A549 (cell line): ENCODE data around the gene CERS5. TPM values are rescaled to one million over a fixed set of nuclear protein-coding genes. Genes with fewer than 3 reads are reported as not detected.

Experiments used
- ATAC-seq, 2 experiments: fragments of 200-7000 bp in 1 of 2; fragments of >200 bp in 1 of 2; cut with Nextera tagmentation in 1 of 2; cut with Tn5 transposase in 1 of 2; 3 replicates each; pipeline versions ENCODE4 v1.8.0 to v1.9.1; 2018 to 2020; ENCODE audit warnings: mild to moderate bottlenecking in 1 of 2, moderate library complexity in 1 of 2
- CTCF ChIA-PET: fragments of 300-600 bp; sonication (Branson Sonifier 250); formaldehyde crosslinking; extraction: SDS; loops from one replicate; lab custom pipeline; 2021; ENCODE audit warnings: antibody characterized with exemption, inconsistent platforms; lab: Yijun Ruan, JAX
- POLR2A ChIA-PET: fragments of 350-600 bp; formaldehyde crosslinking; extraction: SDS; loops from one replicate; lab custom pipeline; 2021; ENCODE audit warnings: antibody characterized with exemption, inconsistent platforms; lab: Yijun Ruan, JAX
- DNase-seq, 2 experiments: peaks; one replicate each; pipeline versions ENCODE4 v3.0.0 to v3.0.0-alpha.2; 2011 to 2016; ENCODE audit warnings: low read depth in 1 of 2, low spot score in 1 of 2
- FAIRE-seq: peaks from 2 replicates; lab custom pipeline; 2011; peaks lifted over from hg19 to GRCh38; lab: Jason Lieb, UNC
- H3K27ac ChIP-seq, 2 experiments: fragments of >200 bp; sonication (Bioruptor Twin); formaldehyde crosslinking; 3 replicates each; pipeline ENCODE4 v1.5.1; 2016 to 2017
- H3K4me1 ChIP-seq: fragments of >200 bp; sonication (Bioruptor Twin); formaldehyde crosslinking; 3 replicates; pipeline ENCODE4 v1.6.1; 2016
- H3K4me2 ChIP-seq: fragments of >200 bp; sonication (Bioruptor Twin); formaldehyde crosslinking; 3 replicates; pipeline ENCODE4 v1.6.1; 2016
- H3K4me3 ChIP-seq: fragments of >200 bp; sonication (Bioruptor Twin); formaldehyde crosslinking; 3 replicates; pipeline ENCODE4 v1.5.1; 2016
- H3K9me3 ChIP-seq: fragments of >200 bp; sonication (Bioruptor Twin); formaldehyde crosslinking; 3 replicates; pipeline ENCODE4 v1.6.1; 2016
- ATOH8 ChIP-seq: fragments of 250-450 bp; sonication (Bioruptor Pico); IDR thresholded peaks from 2 replicates; pipeline ENCODE4 v1.5.0; 2020; ENCODE audit warnings: low read depth, mild to moderate bottlenecking, moderate library complexity
- CEBPB ChIP-seq, 2 experiments: fragments of >200 bp in 1 of 2; sonication (Bioruptor Twin) in 1 of 2; formaldehyde crosslinking in 1 of 2; IDR thresholded peaks; 2 replicates each; pipeline ENCODE4 v1.6.1; 2012 to 2016
- CHD2 ChIP-seq: fragments of 150-350 bp; IDR thresholded peaks from 2 replicates; pipeline ENCODE4 v1.6.1; 2014; ENCODE audit warnings: low read length; ENCODE audit not compliant: partially characterized antibody
- EHF ChIP-seq: fragments of 250-450 bp; sonication (Bioruptor Pico); IDR thresholded peaks from 2 replicates; pipeline ENCODE4 v1.5.0; 2020; ENCODE audit warnings: mild to moderate bottlenecking
- FOSL2 ChIP-seq, 2 experiments: fragments of 450-650 bp in 1 of 2; fragments of >200 bp in 1 of 2; sonication (Bioruptor Twin) in 1 of 2; formaldehyde crosslinking; IDR thresholded peaks; 2 replicates each; pipeline versions ENCODE4 v1.5.0 to v1.6.1; 2016 to 2020; ENCODE audit warnings: mild to moderate bottlenecking in 1 of 2, moderate library complexity in 1 of 2
- FOXS1 ChIP-seq: fragments of 250-450 bp; sonication (Bioruptor Pico); IDR thresholded peaks from 2 replicates; pipeline ENCODE4 v1.5.0; 2020; ENCODE audit warnings: mild to moderate bottlenecking, moderate library complexity
- GATA3 ChIP-seq: IDR thresholded peaks from 2 replicates; pipeline ENCODE4 v1.6.1; 2012; ENCODE audit warnings: borderline replicate concordance
- HEYL ChIP-seq: fragments of 250-450 bp; sonication (Bioruptor Pico); IDR thresholded peaks from 2 replicates; pipeline ENCODE4 v1.8.0; 2021; ENCODE audit warnings: mild to moderate bottlenecking, moderate library complexity
- KDM1A ChIP-seq: fragments of 200-600 bp; sonication (generic); IDR thresholded peaks from 2 replicates; pipeline ENCODE4 v1.6.1; 2016; ENCODE audit warnings: low read depth, mild to moderate bottlenecking
- MAFK ChIP-seq: fragments of 450-650 bp; IDR thresholded peaks from 2 replicates; pipeline ENCODE4 v1.6.1; 2014; ENCODE audit not compliant: partially characterized antibody
- MYC ChIP-seq: IDR thresholded peaks from 2 replicates; pipeline ENCODE4 v1.6.1; 2012; ENCODE audit warnings: mild to moderate bottlenecking, inconsistent platforms, low read length, improper control_type of control experiment, borderline replicate concordance
- POLR2A ChIP-seq: IDR thresholded peaks from 2 replicates; pipeline ENCODE4 v1.6.1; 2012; ENCODE audit warnings: mild to moderate bottlenecking, low read length
- POLR2AphosphoS2 ChIP-seq: conservative IDR thresholded peaks from 2 replicates; pipeline ENCODE4 v1.6.1; 2012; ENCODE audit warnings: low read length, improper control_type of control experiment, inconsistent platforms
- RAD21 ChIP-seq, 2 experiments: fragments of >200 bp in 1 of 2; sonication (Bioruptor Twin) in 1 of 2; formaldehyde crosslinking in 1 of 2; IDR thresholded peaks in 1 of 2; conservative IDR thresholded peaks in 1 of 2; 2 replicates in 1 of 2; 3 replicates in 1 of 2; pipeline ENCODE4 v1.6.1; 2012 to 2018; ENCODE audit warnings: inconsistent platforms in 1 of 2
- RARB ChIP-seq: fragments of 250-450 bp; sonication (Bioruptor Pico); IDR thresholded peaks from 2 replicates; pipeline ENCODE4 v1.8.0; 2021; ENCODE audit warnings: mild to moderate bottlenecking, moderate library complexity
- RNF2 ChIP-seq: fragments of 200-600 bp; sonication (generic); IDR thresholded peaks from 2 replicates; pipeline ENCODE4 v1.6.1; 2016; ENCODE audit warnings: low read depth, mild to moderate bottlenecking, antibody characterized with exemption, moderate library complexity, borderline replicate concordance
- SMC3 ChIP-seq: fragments of >200 bp; sonication (Bioruptor Twin); formaldehyde crosslinking; IDR thresholded peaks from 3 replicates; pipeline ENCODE4 v1.6.1; 2018; ENCODE audit warnings: inconsistent platforms
- SREBF2 ChIP-seq: fragments of 450-650 bp; IDR thresholded peaks from 2 replicates; pipeline ENCODE4 v1.6.1; 2014; ENCODE audit warnings: mild to moderate bottlenecking, moderate library complexity
- TP53 ChIP-seq: fragments of 250-450 bp; sonication (Bioruptor Pico); IDR thresholded peaks from 2 replicates; pipeline ENCODE4 v1.5.0; 2021; ENCODE audit warnings: mild to moderate bottlenecking, moderate library complexity
- ZC3H11A ChIP-seq: fragments of 450-650 bp; IDR thresholded peaks from 2 replicates; pipeline ENCODE4 v1.6.1; 2014; ENCODE audit warnings: antibody characterized with exemption, mild to moderate bottlenecking
- ZNF302 ChIP-seq: fragments of 250-450 bp; sonication (Bioruptor Pico); IDR thresholded peaks from 2 replicates; pipeline ENCODE4 v1.9.0; 2021; ENCODE audit warnings: inconsistent platforms, mild to moderate bottlenecking, moderate library complexity
- WGBS: methylation state at CpG from one replicate; pipeline ENCODE4 v1.1.6; 2017; ENCODE audit errors: missing lambda C conversion rate; 5-methylcytosine and 5-hydroxymethylcytosine counted together
- polyA plus RNA-seq, 4 experiments: library from polyadenylated mRNA; depleted of rRNA in 3 of 4; stranded (reverse); fragments of >200 nt; fragmentation: RNase III in 1 of 4; extraction: RNeasy Plus Mini Kit Qiagen cat#74134 plus additional on column Dnase treatment in 1 of 4; gene quantifications; 2 replicates in 3 of 4; 3 replicates in 1 of 4; pipeline ENCODE4 v1.2.3, GENCODE V29; 2011 to 2017
- TF ChIP-seq, protein P1 (sequence below): IDR thresholded peaks from 2 replicates; pipeline ENCODE4 v1.6.1; 2012
- TF ChIP-seq, protein P2 (sequence below): fragments of 250-450 bp; sonication (Bioruptor Pico); IDR thresholded peaks from 2 replicates; pipeline ENCODE4 v1.5.0; 2021; ENCODE audit warnings: mild to moderate bottlenecking, moderate library complexity, borderline replicate concordance
- TF ChIP-seq, protein P3 (sequence below): IDR thresholded peaks from 2 replicates; pipeline ENCODE4 v1.6.1; 2012
- TF ChIP-seq, protein P4 (sequence below): fragments of >200 bp; sonication (Bioruptor Twin); formaldehyde crosslinking; IDR thresholded peaks from 3 replicates; pipeline ENCODE4 v1.5.1; 2016

Gene CERS5
- polyA plus RNA-seq, 2 of the 4 experiments (the other 2 are of a cell fraction), result 16.7 to 56.3 TPM

GRCh38 chr12:50102646-50103309 lies 64.4 kb downstream of the CERS5 start (continued):
- TF ChIP-seq MYC (no peak), RARB (CRISPR knock-in tag) (no peak), FOSL2 (IDR thresholded peaks at IDR 0.05) (no peak), FOSL2 (CRISPR knock-in tag; IDR thresholded peaks at IDR 0.05) (no peak), RNF2 (no peak)

DNA sequence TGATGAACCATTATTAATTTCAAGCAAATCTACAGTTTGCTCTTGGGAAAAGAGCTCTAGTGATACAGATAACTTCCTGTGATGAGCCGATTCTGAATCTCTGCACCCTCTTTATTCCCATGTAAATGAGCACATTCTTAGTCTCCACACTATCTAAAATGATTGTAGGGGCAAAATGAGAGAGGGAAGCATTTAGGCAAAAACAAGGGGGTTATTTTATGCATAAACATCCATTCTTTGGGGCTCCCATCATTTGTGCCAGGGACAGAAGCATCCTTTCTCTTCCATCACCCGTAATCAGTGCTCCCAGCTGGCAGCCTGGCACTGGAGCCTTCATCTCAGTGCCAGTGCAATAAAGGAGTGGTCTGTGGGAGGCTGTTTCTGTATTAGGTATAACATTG lies 65.0 kb downstream of the CERS5 start:
- H3K4me3 ChIP-seq, result no peak overlapping the region
- no peak for ATAC-seq
- no peak for FAIRE-seq
- no peaks in the 10 kb centered on the region for H3K9me3 ChIP-seq
- no peak overlapping the region for H3K4me2 ChIP-seq
- CTCF ChIA-PET, result interaction anchor here (1.0 to 17.7 kb wide), 9 partner anchors 10 to 213 kb away, joined by 3 to 309 read pairs (median 6); partner anchors contain the start of genes COX14 and SMARCD1
- TF ChIP-seq FOSL2 (IDR thresholded peaks at IDR 0.05), result no peak
- TF ChIP-seq FOSL2 (CRISPR knock-in tag; IDR thresholded peaks at IDR 0.05), result no peak
- no peak for TF ChIP-seq HEYL (CRISPR knock-in tag)
- TF ChIP-seq MAFK, result no peak
- TF ChIP-seq ZC3H11A, result no peak
- TF ChIP-seq, protein P1, sequence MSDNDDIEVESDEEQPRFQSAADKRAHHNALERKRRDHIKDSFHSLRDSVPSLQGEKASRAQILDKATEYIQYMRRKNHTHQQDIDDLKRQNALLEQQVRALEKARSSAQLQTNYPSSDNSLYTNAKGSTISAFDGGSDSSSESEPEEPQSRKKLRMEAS, result no peak
- TF ChIP-seq RNF2, result no peak
- no peak for TF ChIP-seq SMC3
- no peak for TF ChIP-seq FOXS1 (CRISPR knock-in tag)
- no peak for TF ChIP-seq CHD2
- no peak for TF ChIP-seq POLR2AphosphoS2
- TF ChIP-seq, protein P2, sequence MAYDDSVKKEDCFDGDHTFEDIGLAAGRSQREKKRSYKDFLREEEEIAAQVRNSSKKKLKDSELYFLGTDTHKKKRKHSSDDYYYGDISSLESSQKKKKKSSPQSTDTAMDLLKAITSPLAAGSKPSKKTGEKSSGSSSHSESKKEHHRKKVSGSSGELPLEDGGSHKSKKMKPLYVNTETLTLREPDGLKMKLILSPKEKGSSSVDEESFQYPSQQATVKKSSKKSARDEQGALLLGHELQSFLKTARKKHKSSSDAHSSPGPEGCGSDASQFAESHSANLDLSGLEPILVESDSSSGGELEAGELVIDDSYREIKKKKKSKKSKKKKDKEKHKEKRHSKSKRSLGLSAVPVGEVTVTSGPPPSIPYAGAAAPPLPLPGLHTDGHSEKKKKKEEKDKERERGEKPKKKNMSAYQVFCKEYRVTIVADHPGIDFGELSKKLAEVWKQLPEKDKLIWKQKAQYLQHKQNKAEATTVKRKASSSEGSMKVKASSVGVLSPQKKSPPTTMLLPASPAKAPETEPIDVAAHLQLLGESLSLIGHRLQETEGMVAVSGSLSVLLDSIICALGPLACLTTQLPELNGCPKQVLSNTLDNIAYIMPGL (CRISPR knock-in tag), result no peak
- TF ChIP-seq, protein P3, sequence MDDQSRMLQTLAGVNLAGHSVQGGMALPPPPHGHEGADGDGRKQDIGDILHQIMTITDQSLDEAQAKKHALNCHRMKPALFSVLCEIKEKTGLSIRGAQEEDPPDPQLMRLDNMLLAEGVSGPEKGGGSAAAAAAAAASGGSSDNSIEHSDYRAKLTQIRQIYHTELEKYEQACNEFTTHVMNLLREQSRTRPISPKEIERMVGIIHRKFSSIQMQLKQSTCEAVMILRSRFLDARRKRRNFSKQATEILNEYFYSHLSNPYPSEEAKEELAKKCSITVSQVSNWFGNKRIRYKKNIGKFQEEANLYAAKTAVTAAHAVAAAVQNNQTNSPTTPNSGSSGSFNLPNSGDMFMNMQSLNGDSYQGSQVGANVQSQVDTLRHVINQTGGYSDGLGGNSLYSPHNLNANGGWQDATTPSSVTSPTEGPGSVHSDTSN, result no peak
- no peak for TF ChIP-seq ZNF302
- no peak for TF ChIP-seq GATA3
- no peak for TF ChIP-seq CEBPB (IDR thresholded peaks at IDR 0.05)
- no peak for TF ChIP-seq POLR2A
- TF ChIP-seq, all 56 proteins: peak for 0
- Histone ChIP-seq H3K27ac (no peak overlapping the region), H3K4me1 (no peaks in the 10 kb centered on the region)
- DNase-seq, result no peak
- POLR2A ChIA-PET, result interaction anchor here (1.4 to 2.7 kb wide), 3 partner anchors 10 to 19 kb away, joined by 4 to 17 read pairs (median 14); partner anchors contain the start of genes COX14 and SMARCD1
- 91% methylated on average over 2 of the region's 2 CpGs for WGBS

DNA sequence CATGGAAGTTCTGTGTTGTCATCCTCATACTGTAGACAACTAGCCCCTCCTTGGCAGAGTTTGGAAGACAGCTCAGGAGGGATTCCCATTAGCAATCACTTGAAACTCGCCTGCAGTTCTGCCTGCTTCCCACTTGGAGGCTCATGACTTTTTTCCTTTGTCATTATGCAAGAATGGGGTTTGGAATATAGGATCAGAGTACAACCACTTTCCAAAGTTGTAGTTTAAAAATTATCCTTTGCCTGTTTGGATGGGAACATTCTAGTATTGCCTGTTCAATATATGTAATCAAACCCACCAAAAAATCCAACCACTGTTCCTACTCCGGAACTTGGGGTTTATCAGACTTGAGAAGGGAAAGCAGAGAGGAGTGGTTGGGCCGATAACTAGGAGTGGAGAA lies 65.5 kb downstream of the CERS5 start:
- ChIA-PET CTCF (interaction anchor here (0.7 to 17.7 kb wide), 12 partner anchors 11 to 289 kb away, joined by 3 to 309 read pairs (median 4); partner anchors contain the start of genes CERS5, COX14 and SMARCD1), POLR2A (interaction anchor here (1.4 to 2.7 kb wide), 3 partner anchors 10 to 19 kb away, joined by 4 to 17 read pairs (median 14); partner anchors contain the start of genes COX14 and SMARCD1)
- no peak overlapping the region for H3K27ac ChIP-seq
- DNase-seq (peak; percentile 57 to 65), FAIRE-seq (no peak), ATAC-seq (peak; percentile 59 to 72)
- H3K4me3 ChIP-seq, result no peak overlapping the region
- H3K9me3 ChIP-seq, result no peaks in the 10 kb centered on the region
- H3K4me1 ChIP-seq, result no peaks in the 10 kb centered on the region
- H3K4me2 ChIP-seq, result no peak overlapping the region
- TF ChIP-seq SREBF2 (no peak), TP53 (CRISPR knock-in tag) (no peak), CEBPB (IDR thresholded peaks at IDR 0.05) (peak; percentile 36 to 75; a peak in 3 of 4 replicates), RAD21 (conservative IDR thresholded peaks at IDR 0.05 in 1 of 2, IDR thresholded peaks at IDR 0.05 in 1 of 2) (peak in 1 of 2 experiments; percentile 50; a peak in 2 of 5 replicates), KDM1A (no peak), SMC3 (peak; percentile 40; the same call in 2 of the 3 replicates), ATOH8 (no peak), EHF (no peak)
- TF ChIP-seq, protein P4, sequence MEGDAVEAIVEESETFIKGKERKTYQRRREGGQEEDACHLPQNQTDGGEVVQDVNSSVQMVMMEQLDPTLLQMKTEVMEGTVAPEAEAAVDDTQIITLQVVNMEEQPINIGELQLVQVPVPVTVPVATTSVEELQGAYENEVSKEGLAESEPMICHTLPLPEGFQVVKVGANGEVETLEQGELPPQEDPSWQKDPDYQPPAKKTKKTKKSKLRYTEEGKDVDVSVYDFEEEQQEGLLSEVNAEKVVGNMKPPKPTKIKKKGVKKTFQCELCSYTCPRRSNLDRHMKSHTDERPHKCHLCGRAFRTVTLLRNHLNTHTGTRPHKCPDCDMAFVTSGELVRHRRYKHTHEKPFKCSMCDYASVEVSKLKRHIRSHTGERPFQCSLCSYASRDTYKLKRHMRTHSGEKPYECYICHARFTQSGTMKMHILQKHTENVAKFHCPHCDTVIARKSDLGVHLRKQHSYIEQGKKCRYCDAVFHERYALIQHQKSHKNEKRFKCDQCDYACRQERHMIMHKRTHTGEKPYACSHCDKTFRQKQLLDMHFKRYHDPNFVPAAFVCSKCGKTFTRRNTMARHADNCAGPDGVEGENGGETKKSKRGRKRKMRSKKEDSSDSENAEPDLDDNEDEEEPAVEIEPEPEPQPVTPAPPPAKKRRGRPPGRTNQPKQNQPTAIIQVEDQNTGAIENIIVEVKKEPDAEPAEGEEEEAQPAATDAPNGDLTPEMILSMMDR, result peak; percentile 30; the same call in 2 of the 3 replicates
- 75% methylated on average over 3 of the region's 3 CpGs for WGBS
